A549 treated with CpdA at 1 μM for 4 hours (cell line): ENCODE measurements around the gene PAFAH2. TPM values are rescaled to one million over a fixed set of nuclear protein-coding genes. Genes with fewer than 3 reads are reported as not detected.

Experiments used
- total RNA-seq: library from RNA; stranded (reverse); fragments of 200-300 nt; extraction: Qiagen RNA extraction; gene quantifications from 5 replicates; pipeline ENCODE4 v1.2.3, GENCODE V29; 2022; ENCODE audit warnings: low read depth

Gene PAFAH2
- total RNA-seq = 6.9 to 9.1 TPM (median 7.8 TPM) in 5 replicates

DNA sequence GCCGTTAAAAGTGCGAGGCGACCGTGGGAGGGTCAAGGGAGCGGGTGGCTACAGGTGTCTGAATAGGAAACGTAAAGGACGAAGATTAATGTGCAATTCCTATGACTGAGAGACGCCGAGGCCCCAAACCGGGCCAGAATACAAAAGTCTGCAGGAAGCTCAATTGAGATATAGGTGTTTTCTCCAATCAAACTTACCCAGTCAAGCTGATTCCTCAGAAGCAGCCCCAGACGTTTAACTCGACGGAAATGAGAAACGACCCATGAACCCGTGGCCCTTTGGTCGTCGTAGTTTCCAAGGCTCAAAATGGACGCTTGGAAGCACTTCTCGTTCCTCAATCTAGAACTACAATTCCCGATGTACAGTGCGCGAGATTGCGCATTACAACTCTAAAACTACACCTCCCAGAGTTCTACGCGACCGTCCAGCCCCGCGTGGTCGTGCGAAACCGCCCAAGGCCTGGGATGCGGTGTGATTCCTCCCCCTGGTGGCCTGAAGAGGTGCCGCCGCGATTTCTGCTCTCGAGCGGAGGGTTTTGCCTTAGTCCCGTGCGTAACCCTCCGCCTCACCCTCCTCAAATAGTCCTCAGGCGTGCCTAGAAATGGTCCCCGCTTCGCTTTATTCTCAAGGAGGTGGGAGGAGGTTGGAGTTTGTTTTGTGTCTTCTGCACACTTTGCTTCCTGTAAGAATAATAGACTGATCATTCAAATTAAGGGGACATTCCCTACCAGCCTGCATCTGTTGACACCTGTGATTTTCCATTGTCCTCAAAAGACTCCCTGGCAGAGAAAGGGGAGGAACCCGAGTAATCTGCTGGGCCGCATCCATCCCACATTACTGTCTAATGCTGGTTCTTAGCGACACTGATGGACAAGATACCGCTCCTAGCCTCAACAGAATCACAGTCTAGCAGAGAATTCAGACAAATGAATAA lies at the start of gene PAFAH2:
PAFAH2 (minus strand) TSS at position 236 of the 934 bp plus-strand sequence. CDS start 7,247 bp downstream, outside the sequence.

DNA sequence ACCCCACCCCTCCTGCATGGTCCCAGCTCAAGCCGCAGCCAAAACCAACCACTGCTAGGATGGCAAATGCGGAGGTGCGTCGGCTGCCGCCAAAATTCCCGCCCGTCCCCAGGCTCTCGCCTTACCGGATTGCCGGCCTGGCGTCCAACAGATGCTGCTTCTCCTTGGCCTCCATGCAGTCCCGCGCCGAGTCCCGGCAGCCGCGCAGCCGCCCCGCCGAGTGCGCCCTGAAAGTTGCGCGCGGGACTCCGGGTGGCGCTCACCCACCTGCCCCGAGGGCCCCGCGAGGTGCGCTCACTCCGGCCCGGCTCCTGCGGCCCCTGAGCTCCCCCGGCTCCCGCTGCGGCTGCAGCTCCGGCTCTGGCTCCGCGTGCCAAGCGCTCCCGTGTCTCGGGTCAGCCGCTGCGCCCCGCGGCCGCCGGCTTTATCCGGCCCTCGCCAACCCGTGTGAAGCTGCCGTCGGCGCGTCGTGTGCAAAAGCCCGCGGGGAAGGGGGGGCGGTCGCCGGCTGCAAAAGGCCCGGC lies 47.9 kb upstream of the PAFAH2 start, which contains the start of gene SLC30A2:
SLC30A2 (minus strand) TSS at position 397 of the 524 bp plus-strand sequence; CDS start at position 175, 222 bp downstream.

DNA sequence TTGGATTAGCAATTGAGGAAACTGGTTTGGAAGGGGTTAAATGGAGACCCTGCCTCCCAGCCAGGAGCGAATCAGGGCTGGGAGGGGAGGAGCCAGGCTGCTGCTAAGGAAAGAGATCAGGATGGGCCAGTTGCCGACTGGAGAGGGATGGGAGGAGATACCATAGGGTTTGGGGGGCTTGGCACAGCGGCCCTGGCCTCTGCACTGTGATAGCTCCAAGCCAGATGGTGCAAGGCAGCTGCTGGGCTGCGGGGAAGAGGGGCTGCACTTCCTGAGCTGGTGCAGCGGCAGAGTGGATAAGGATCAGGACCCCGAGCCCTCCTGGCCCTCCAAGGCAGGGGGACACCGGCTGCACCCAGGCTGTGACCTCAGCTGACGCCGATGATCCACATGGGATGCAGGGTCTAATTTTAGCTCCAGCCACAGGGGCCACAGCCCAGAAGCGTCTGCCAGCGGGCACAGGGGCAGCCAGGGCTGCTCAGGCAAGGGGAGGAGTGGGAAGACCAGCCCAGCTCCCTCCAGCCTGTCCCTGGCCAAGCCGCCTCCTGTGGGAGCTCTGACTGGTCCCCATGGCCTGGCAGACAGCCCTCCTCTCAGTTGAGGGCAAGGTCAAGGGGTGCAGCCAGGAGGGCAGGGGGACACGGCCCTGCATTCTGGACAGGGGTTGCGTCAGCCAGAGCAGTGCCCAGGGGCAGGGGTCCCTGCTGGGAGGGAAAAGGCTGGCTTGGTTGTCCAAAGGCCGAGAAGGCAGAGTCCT lies 24.0 kb upstream of the PAFAH2 start, which contains the start of gene EXTL1:
EXTL1 (plus strand) TSS at position 129 of the 757 bp plus-strand sequence. CDS start 872 bp downstream, outside the sequence.

Other genes with a start within 250 kb of the PAFAH2 start
- gene SELENON, start 197.9 kb downstream of the PAFAH2 start, total RNA-seq = 52.5 to 65.0 TPM (median 56.7 TPM) in 5 replicates
- 21.7 to 26.1 TPM (median 23.9 TPM) in 5 replicates for gene MTFR1L, start 178.1 kb downstream of the PAFAH2 start, total RNA-seq
- 5.4 to 6.2 TPM (median 6.1 TPM) in 5 replicates for gene AUNIP, start 138.6 kb downstream of the PAFAH2 start, total RNA-seq
- 2.6 to 4.0 TPM (median 3.3 TPM) in 5 replicates for gene PAQR7, start 122.4 kb downstream of the PAFAH2 start, total RNA-seq
- gene STMN1, start 91.6 kb downstream of the PAFAH2 start, total RNA-seq = 183 to 215 TPM (median 203 TPM) in 5 replicates
- gene EXTL1, start 23.7 kb upstream of the PAFAH2 start, total RNA-seq = not detected in 5 replicates
- gene SLC30A2, start 48.1 kb upstream of the PAFAH2 start, total RNA-seq = 0.03 to 0.17 TPM (median 0.04 TPM) in 4 of 5 replicates, not detected in the other
- gene TRIM63, start 69.6 kb upstream of the PAFAH2 start, total RNA-seq = 0.03 TPM in 1 of 5 replicates, not detected in the others
- 1.7 to 2.6 TPM (median 1.7 TPM) in 5 replicates for gene PDIK1L, start 113.8 kb upstream of the PAFAH2 start, total RNA-seq
- gene FAM110D, start 161.0 kb upstream of the PAFAH2 start, total RNA-seq = 0.01 to 0.06 TPM in 2 of 5 replicates, not detected in the others
- gene C1orf232, start 170.9 kb upstream of the PAFAH2 start, total RNA-seq = not detected in 5 replicates
- 48.2 to 75.7 TPM (median 67.5 TPM) in 5 replicates for gene ZNF593, start 171.8 kb upstream of the PAFAH2 start, total RNA-seq
- 0.22 to 0.34 TPM (median 0.27 TPM) in 4 of 5 replicates, not detected in the other for gene ZNF593OS, start 173.8 kb upstream of the PAFAH2 start, total RNA-seq
- 0.21 to 0.45 TPM (median 0.35 TPM) in 4 of 5 replicates, not detected in the other for gene CNKSR1, start 179.4 kb upstream of the PAFAH2 start, total RNA-seq
- not detected in 5 replicates for gene CATSPER4, start 192.5 kb upstream of the PAFAH2 start, total RNA-seq
- 12.4 to 14.7 TPM (median 13.9 TPM) in 5 replicates for gene CEP85, start 236.1 kb upstream of the PAFAH2 start, total RNA-seq